ES-I3 (cell line): ENCODE measurements around the gene CLMN.

Source experiments
- H3K36me3 ChIP-seq: 2 replicates; pipeline ENCODE4 v1.6.1; 2013; ENCODE audit warnings: mild to moderate bottlenecking, low read length, control low read depth, moderate library complexity; ENCODE audit not compliant: insufficient read depth
- H3K4me1 ChIP-seq: 2 replicates; pipeline ENCODE4 v1.6.1; 2013; ENCODE audit warnings: mild to moderate bottlenecking, control low read depth, low read length; ENCODE audit not compliant: insufficient read depth
- H3K9ac ChIP-seq: 2 replicates; pipeline ENCODE4 v1.6.1; 2013; ENCODE audit warnings: low read depth, mild to moderate bottlenecking, low read length, moderate library complexity
- H3K9me3 ChIP-seq: 2 replicates; pipeline ENCODE4 v1.6.1; 2013; ENCODE audit warnings: mild to moderate bottlenecking, low read length, moderate library complexity; ENCODE audit not compliant: control insufficient read depth, insufficient read depth

Gene CLMN

GRCh38 chr14:95353007-95353406 is 33.3 kb upstream of the CLMN start:
- no peaks in the 10 kb centered on the region for H3K36me3 ChIP-seq

GRCh38 chr14:95352481-95352880 is 32.8 kb upstream of the CLMN start:
- Histone ChIP-seq H3K9ac (no peak overlapping the region), H3K9me3 (no peaks in the 10 kb centered on the region; the same call in 1 of the 2 replicates), H3K4me1 (no peaks in the 10 kb centered on the region), H3K36me3 (no peaks in the 10 kb centered on the region)

More at GRCh38 chr14:95353007-95353406, 33.3 kb upstream of the CLMN start:
- Histone ChIP-seq H3K9me3 (no peaks in the 10 kb centered on the region; the same call in 1 of the 2 replicates), H3K4me1 (no peaks in the 10 kb centered on the region), H3K9ac (no peak overlapping the region)

GRCh38 chr14:95349241-95349640 is 29.5 kb upstream of the CLMN start:
- Histone ChIP-seq H3K9ac (no peak overlapping the region), H3K9me3 (no peaks in the 10 kb centered on the region; the same call in 1 of the 2 replicates), H3K36me3 (no peaks in the 10 kb centered on the region), H3K4me1 (no peaks in the 10 kb centered on the region; the same call in 1 of the 2 replicates)

- no peaks in the 10 kb centered on the region for H3K36me3 ChIP-seq
- no peak overlapping the region for H3K9ac ChIP-seq
- no peaks in the 10 kb centered on the region for H3K9me3 ChIP-seq
- no peaks in the 10 kb centered on the region; the same call in 1 of the 2 replicates for H3K4me1 ChIP-seq
These were observed 28.8 kb upstream of the CLMN start for GRCh38 chr14:95348395-95349080.

GRCh38 chr14:95346820-95347219 is 27.1 kb upstream of the CLMN start:
- Histone ChIP-seq H3K9me3 (no peaks in the 10 kb centered on the region), H3K36me3 (no peaks in the 10 kb centered on the region), H3K4me1 (no peaks in the 10 kb centered on the region; the same call in 1 of the 2 replicates), H3K9ac (no peak overlapping the region)

GRCh38 chr14:95346266-95346665 is 26.6 kb upstream of the CLMN start:
- Histone ChIP-seq H3K36me3 (no peaks in the 10 kb centered on the region), H3K4me1 (no peaks in the 10 kb centered on the region; the same call in 1 of the 2 replicates), H3K9me3 (no peaks in the 10 kb centered on the region), H3K9ac (no peak overlapping the region)

DNA sequence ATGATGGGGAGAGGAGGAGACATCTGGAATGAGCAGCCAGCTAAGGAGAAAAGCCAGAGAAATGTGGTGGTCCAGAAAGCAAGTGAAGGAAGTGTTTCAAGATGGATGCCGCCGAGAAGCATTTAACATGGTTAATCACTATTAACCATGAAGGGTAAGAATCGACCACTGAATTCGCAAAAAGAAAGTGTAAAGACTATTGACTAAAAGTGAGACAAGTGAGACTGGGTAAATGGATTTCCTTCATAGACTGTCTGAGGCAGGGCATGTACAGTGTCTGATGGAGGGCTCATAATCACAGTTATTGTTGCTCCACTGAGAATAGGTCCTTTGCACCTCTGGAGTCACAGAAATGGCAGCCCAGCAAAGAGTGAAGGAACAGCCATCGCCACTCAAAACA is 25.3 kb upstream of the CLMN start:
- Histone ChIP-seq H3K9ac (no peak overlapping the region), H3K36me3 (no peaks in the 10 kb centered on the region), H3K9me3 (no peaks in the 10 kb centered on the region), H3K4me1 (peaks cover 3% of the 10 kb centered on the region; the same call in 1 of the 2 replicates)

GRCh38 chr14:95344536-95344935 is 24.8 kb upstream of the CLMN start:
- Histone ChIP-seq H3K9ac (no peak overlapping the region), H3K4me1 (peaks cover 3% of the 10 kb centered on the region; the same call in 1 of the 2 replicates), H3K9me3 (no peaks in the 10 kb centered on the region), H3K36me3 (no peaks in the 10 kb centered on the region)

DNA sequence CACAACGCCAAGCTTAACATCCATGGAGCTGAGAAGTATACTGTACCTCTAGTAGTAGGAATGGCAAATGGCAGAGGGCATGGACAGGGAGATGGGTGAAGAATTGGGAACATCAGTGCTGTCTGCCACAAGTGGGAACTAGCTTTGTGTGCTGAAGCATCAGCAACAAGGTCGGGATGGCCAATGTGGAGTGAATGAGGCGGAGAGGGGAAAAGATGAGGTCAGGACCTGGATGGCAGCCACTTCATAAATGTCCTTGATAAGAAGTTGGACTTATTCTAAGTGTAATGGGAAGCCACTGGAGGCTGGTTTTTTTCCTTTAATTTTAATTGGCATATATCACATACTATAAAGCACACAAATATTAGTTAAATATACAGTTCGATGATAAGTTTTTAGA is 21.9 kb upstream of the CLMN start:
- H3K9me3 ChIP-seq = no peaks in the 10 kb centered on the region
- no peak overlapping the region for H3K9ac ChIP-seq
- 0 out of 2 replicates have a peak, but pooled peaks cover 3% of the 10 kb centered on the region for H3K4me1 ChIP-seq
- no peaks in the 10 kb centered on the region for H3K36me3 ChIP-seq

DNA sequence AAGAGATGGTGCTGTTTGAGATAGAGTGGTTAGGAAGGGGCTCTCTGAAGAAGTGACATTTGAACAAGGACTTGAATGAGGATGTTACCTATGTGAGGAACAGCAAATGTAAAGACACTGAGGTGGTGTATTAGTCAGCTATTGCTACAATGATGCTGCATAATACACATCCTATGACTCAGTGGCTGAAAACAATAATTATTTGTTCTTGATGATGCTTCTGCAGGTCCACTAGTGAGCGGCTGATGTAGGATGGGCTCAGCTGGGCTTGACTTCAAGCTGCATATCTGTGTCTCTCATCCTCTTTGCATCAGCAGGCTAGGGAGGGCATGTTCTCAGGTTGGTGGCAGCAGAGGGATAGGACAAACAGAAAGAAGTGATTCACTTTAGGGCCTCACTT is 21.4 kb upstream of the CLMN start:
- H3K36me3 ChIP-seq = no peaks in the 10 kb centered on the region
- 0 out of 2 replicates have a peak, but pooled peaks cover 3% of the 10 kb centered on the region for H3K4me1 ChIP-seq
- no peaks in the 10 kb centered on the region for H3K9me3 ChIP-seq
- H3K9ac ChIP-seq = no peak overlapping the region

- 0 out of 2 replicates have a peak, but pooled peaks cover 3% of the 10 kb centered on the region for H3K4me1 ChIP-seq
These were observed 20.5 kb upstream of the CLMN start for GRCh38 chr14:95340201-95340697.

GRCh38 chr14:95339301-95339865 is 19.7 kb upstream of the CLMN start:
- Histone ChIP-seq H3K9ac (no peak overlapping the region), H3K9me3 (no peaks in the 10 kb centered on the region), H3K36me3 (no peaks in the 10 kb centered on the region), H3K4me1 (0 out of 2 replicates have a peak, but pooled peaks cover 3% of the 10 kb centered on the region)

More at GRCh38 chr14:95340201-95340697, 20.5 kb upstream of the CLMN start:
- Histone ChIP-seq H3K36me3 (no peaks in the 10 kb centered on the region), H3K9ac (no peak overlapping the region), H3K9me3 (no peaks in the 10 kb centered on the region)

DNA sequence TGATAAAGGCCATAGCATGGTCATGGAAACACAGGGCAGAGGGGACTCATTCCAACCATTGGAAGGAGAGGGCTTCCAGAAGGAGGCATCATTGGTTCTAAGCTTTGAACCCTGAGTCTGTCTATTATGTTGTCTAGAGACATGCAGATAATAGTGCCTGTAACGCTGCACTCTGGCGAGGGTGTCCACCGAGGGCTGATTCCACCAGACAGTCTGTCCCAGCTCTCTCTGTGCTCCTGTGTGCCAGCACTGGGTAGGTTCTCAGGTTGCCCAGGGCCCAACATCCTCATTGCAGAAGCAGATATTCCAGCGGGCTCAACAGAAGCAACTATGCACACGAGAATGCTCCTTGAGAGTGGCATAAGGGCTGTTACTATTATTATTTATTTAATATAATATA is 18.7 kb upstream of the CLMN start:
- Histone ChIP-seq H3K36me3 (no peaks in the 10 kb centered on the region), H3K4me1 (0 out of 2 replicates have a peak, but pooled peaks cover 3% of the 10 kb centered on the region), H3K9ac (no peak overlapping the region), H3K9me3 (no peaks in the 10 kb centered on the region)

- H3K9me3 ChIP-seq = no peaks in the 10 kb centered on the region
- H3K36me3 ChIP-seq = no peaks in the 10 kb centered on the region
- H3K9ac ChIP-seq = no peak overlapping the region
- H3K4me1 ChIP-seq = 0 out of 2 replicates have a peak, but pooled peaks cover 3% of the 10 kb centered on the region
These were observed 17.4 kb upstream of the CLMN start for GRCh38 chr14:95337041-95337595.
